Activated CD4-positive, alpha-beta T cell treated with anti-CD3 and anti-CD28 coated beads, Interleukin-2, amount 10 ng/mL, durations not matched to agents 24 days and 14 days (primary cell): ENCODE results near the gene NPRL2. TPM values are rescaled to one million over a fixed set of nuclear protein-coding genes. Genes with fewer than 3 reads are reported as not detected.

Experiments used
- DNase-seq: peaks from one replicate; pipeline ENCODE4 v3.0.0; 2022
- H3K27ac Mint-ChIP-seq: one replicate; pipeline ENCODE4 v1.8.0; 2022; ENCODE audit warnings: mild to moderate bottlenecking, mixed read lengths
- H3K27me3 Mint-ChIP-seq: one replicate; pipeline ENCODE4 v1.8.0; 2022; ENCODE audit warnings: mixed read lengths
- H3K36me3 Mint-ChIP-seq: one replicate; pipeline ENCODE4 v1.8.0; 2022; ENCODE audit warnings: low read depth, mild to moderate bottlenecking, mixed read lengths
- H3K4me1 Mint-ChIP-seq: one replicate; pipeline ENCODE4 v1.8.0; 2021; ENCODE audit warnings: mixed read lengths
- H3K4me3 Mint-ChIP-seq: one replicate; pipeline ENCODE4 v1.8.0; 2022; ENCODE audit warnings: mild to moderate bottlenecking, moderate library complexity, mixed read lengths
- H3K9me3 Mint-ChIP-seq: one replicate; pipeline ENCODE4 v1.8.0; 2021; ENCODE audit warnings: mixed read lengths
- intact Hi-C: fragments of 100-400 bp; cut with micrococcal nuclease; formaldehyde crosslinking; loops from one replicate; pipeline ENCODE4 v1.15.1; 2023
- total RNA-seq: library from RNA; stranded (reverse); gene quantifications from 2 replicates; pipeline ENCODE4 v1.2.3, GENCODE V29; 2022

Gene NPRL2
- total RNA-seq, 1 donor from 2014 or later = 43.0 TPM

DNA sequence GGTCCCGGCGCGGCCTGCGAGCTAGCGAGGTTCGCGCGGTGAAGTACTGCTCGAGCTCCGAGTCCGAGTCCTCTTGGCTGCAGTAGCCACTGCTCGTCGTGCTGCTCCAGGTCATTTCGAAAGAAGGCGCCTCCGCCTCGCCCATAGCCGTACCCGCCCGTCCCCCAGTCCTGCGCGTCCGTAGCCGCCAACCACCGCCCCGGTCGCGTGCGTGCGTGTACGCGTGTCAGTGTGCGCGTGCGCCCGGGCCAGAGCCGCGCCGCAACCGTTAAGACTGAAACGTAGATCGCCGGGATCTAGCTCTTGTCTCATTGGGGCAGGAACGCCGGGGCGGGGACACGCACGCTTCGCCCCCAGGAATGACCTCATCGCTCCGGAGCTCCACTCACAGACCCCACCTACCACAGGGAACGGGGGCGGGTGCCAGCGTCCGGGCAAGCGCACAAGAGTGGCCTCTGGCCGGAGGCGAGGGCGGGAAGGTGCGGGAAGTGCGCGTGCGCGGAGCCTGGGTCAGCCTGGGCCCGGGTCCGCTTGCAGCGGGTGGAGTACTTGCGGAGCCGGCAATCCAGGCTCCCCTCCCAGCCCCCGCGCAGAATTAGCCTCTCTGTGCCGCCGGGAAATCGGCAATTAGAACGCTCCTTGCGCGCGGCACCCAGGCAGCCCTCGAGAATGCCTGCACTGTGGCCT is 13.3 kb downstream of the NPRL2 start:
- peak; percentile 99 for DNase-seq
- H3K27me3 Mint-ChIP-seq = no peaks in the 10 kb centered on the region
- peak overlapping the region; percentile 85 for H3K4me3 Mint-ChIP-seq
- intact Hi-C loops = loop anchor here (1.0 to 5.0 kb wide), 8 partner anchors 9 to 275 kb away; partner anchors contain the start of genes C3orf18, CISH, GNAI2 and HEMK1
- H3K9me3 Mint-ChIP-seq = no peaks in the 10 kb centered on the region
- peak overlapping the region; percentile 99 for H3K27ac Mint-ChIP-seq
- H3K4me1 Mint-ChIP-seq = peaks cover 54% of the 10 kb centered on the region
- peaks cover 43% of the 10 kb centered on the region for H3K36me3 Mint-ChIP-seq

GRCh38 chr3:50336452-50337174 is 14.0 kb downstream of the NPRL2 start:
- H3K36me3 Mint-ChIP-seq = peaks cover 48% of the 10 kb centered on the region
- H3K4me1 Mint-ChIP-seq = peaks cover 53% of the 10 kb centered on the region
- H3K9me3 Mint-ChIP-seq = no peaks in the 10 kb centered on the region
- peak overlapping the region; percentile 85 for H3K4me3 Mint-ChIP-seq
- intact Hi-C loops = loop anchor here (1.0 to 5.0 kb wide), 8 partner anchors 8 to 276 kb away; partner anchors contain the start of genes C3orf18, CISH, GNAI2 and HEMK1
- no peaks in the 10 kb centered on the region for H3K27me3 Mint-ChIP-seq
- no peak for DNase-seq
- H3K27ac Mint-ChIP-seq = peak overlapping the region; percentile 99

- Mint-ChIP-seq H3K4me3 (peak overlapping the region; percentile 71), H3K4me1 (peaks cover 43% of the 10 kb centered on the region), H3K36me3 (peaks cover 65% of the 10 kb centered on the region), H3K27me3 (no peaks in the 10 kb centered on the region), H3K9me3 (no peaks in the 10 kb centered on the region), H3K27ac (peak overlapping the region; percentile 87)
- intact Hi-C loops = loop anchor here (5.0 kb wide), 3 partner anchors 97 to 278 kb away; partner anchors contain the start of genes C3orf18, CISH, GNAI2 and HEMK1
- DNase-seq = no peak
These were observed 16.1 kb downstream of the NPRL2 start for GRCh38 chr3:50334339-50335075.

GRCh38 chr3:50333744-50334328 is 16.7 kb downstream of the NPRL2 start:
- H3K36me3 Mint-ChIP-seq = peaks cover 61% of the 10 kb centered on the region
- peak overlapping the region; percentile 71 for H3K4me3 Mint-ChIP-seq
- DNase-seq = no peak
- intact Hi-C loops = no loop called here
- peak overlapping the region; percentile 87 for H3K27ac Mint-ChIP-seq
- no peaks in the 10 kb centered on the region for H3K27me3 Mint-ChIP-seq
- peaks cover 38% of the 10 kb centered on the region for H3K4me1 Mint-ChIP-seq
- no peaks in the 10 kb centered on the region for H3K9me3 Mint-ChIP-seq

- no peak for DNase-seq
- H3K27ac Mint-ChIP-seq = no peak overlapping the region
- no peak overlapping the region for H3K4me3 Mint-ChIP-seq
- no peaks in the 10 kb centered on the region for H3K27me3 Mint-ChIP-seq
- intact Hi-C loops = no loop called here
- H3K36me3 Mint-ChIP-seq = peaks cover 55% of the 10 kb centered on the region
- no peaks in the 10 kb centered on the region for H3K9me3 Mint-ChIP-seq
- peaks cover 35% of the 10 kb centered on the region for H3K4me1 Mint-ChIP-seq
These were observed 19.1 kb downstream of the NPRL2 start for GRCh38 chr3:50331364-50331907.

GRCh38 chr3:50330330-50330729 is 20.2 kb downstream of the NPRL2 start:
- H3K4me3 Mint-ChIP-seq = no peak overlapping the region
- no peak overlapping the region for H3K27ac Mint-ChIP-seq
- H3K9me3 Mint-ChIP-seq = no peaks in the 10 kb centered on the region
- intact Hi-C loops = no loop called here
- peaks cover 29% of the 10 kb centered on the region for H3K4me1 Mint-ChIP-seq
- peaks cover 48% of the 10 kb centered on the region for H3K36me3 Mint-ChIP-seq
- no peaks in the 10 kb centered on the region for H3K27me3 Mint-ChIP-seq
- no peak for DNase-seq

GRCh38 chr3:50327943-50328691 is 22.5 kb downstream of the NPRL2 start, which contains the start of gene TUSC2:
Gene TUSC2 (minus strand): TSS chr3:50328223. CDS start chr3:50328099, 124 bp downstream.
- peaks cover 16% of the 10 kb centered on the region for H3K4me1 Mint-ChIP-seq
- peak within 1 kb of the TSS; percentile 84 for H3K4me3 Mint-ChIP-seq
- peaks cover 40% of the 10 kb centered on the region for H3K36me3 Mint-ChIP-seq
- intact Hi-C loops = loop anchor here (1.0 to 10.0 kb wide), 3 partner anchors 9 to 1853 kb away; partner anchors contain the start of gene IFRD2
- H3K27ac Mint-ChIP-seq = peak within 1 kb of the TSS; percentile 77
- H3K27me3 Mint-ChIP-seq = no peaks in the 10 kb centered on the region
- no peaks in the 10 kb centered on the region for H3K9me3 Mint-ChIP-seq
- peak; percentile 99 for DNase-seq

DNA sequence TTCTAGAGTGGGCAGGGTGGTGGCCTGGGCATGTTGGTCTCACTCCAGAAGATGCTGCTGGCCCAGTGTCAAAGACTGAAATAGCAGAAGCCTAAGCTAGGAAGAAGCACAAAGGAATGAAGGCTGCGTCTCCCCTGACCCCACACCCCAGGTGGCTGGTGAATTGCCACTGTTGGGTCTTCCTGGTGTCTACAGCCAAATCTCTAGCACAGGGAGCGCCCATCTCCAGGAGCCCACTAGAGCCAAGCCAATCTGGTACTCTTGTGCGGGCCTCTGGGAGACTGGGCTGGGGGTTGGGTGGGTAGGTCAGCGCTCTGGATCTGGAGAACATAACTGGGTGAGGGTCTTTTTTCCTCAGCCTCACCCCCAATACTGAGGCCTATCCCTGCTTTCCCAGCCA is 23.4 kb downstream of the NPRL2 start:
- Mint-ChIP-seq H3K4me3 (peak overlapping the region; percentile 84), H3K27me3 (no peaks in the 10 kb centered on the region), H3K4me1 (peaks cover 17% of the 10 kb centered on the region), H3K9me3 (no peaks in the 10 kb centered on the region), H3K27ac (peak overlapping the region; percentile 75), H3K36me3 (peaks cover 38% of the 10 kb centered on the region)
- peak; percentile 60 for DNase-seq
- intact Hi-C loops = loop anchor here (10.0 kb wide), 1 partner anchor 1852 kb away; no protein-coding TSS in a partner anchor

DNA sequence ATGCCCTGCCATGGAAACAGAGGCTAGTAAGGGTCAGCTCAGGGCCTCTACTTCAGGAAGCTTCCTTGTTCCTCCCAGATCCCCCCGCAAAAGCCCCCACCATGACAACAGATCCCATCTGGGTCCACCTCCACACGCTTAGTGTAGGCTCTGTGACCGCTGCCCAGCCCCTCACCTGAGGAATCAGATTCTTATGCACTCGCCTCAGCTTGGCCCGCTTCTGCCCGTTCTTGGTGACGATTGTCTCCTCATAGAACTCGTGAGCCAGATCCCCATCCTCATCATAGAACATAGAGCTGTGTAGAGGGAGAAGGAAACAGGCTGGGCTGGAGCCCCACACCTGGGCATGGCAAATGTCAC is 24.4 kb downstream of the NPRL2 start:
- Mint-ChIP-seq H3K36me3 (peaks cover 31% of the 10 kb centered on the region), H3K27ac (no peak overlapping the region), H3K27me3 (no peaks in the 10 kb centered on the region), H3K4me3 (peak overlapping the region; percentile 84), H3K4me1 (peaks cover 17% of the 10 kb centered on the region), H3K9me3 (no peaks in the 10 kb centered on the region)
- intact Hi-C loops = loop anchor here (10.0 kb wide), 1 partner anchor 1851 kb away; no protein-coding TSS in a partner anchor
- DNase-seq = peak; percentile 57

GRCh38 chr3:50325497-50326181 is 24.9 kb downstream of the NPRL2 start:
- no peak for DNase-seq
- peaks cover 18% of the 10 kb centered on the region for H3K4me1 Mint-ChIP-seq
- H3K9me3 Mint-ChIP-seq = no peaks in the 10 kb centered on the region
- H3K4me3 Mint-ChIP-seq = no peak overlapping the region
- H3K27ac Mint-ChIP-seq = no peak overlapping the region
- intact Hi-C loops = loop anchor here (2.0 to 10.0 kb wide), 2 partner anchors 133 to 1851 kb away; no protein-coding TSS in a partner anchor
- no peaks in the 10 kb centered on the region for H3K27me3 Mint-ChIP-seq
- peaks cover 26% of the 10 kb centered on the region for H3K36me3 Mint-ChIP-seq

- no peak for DNase-seq
- intact Hi-C loops = loop anchor here (2.0 to 10.0 kb wide), 2 partner anchors 132 to 1850 kb away; no protein-coding TSS in a partner anchor
- Mint-ChIP-seq H3K27me3 (no peaks in the 10 kb centered on the region), H3K36me3 (peaks cover 20% of the 10 kb centered on the region), H3K9me3 (no peaks in the 10 kb centered on the region), H3K4me1 (peaks cover 23% of the 10 kb centered on the region), H3K27ac (no peak overlapping the region), H3K4me3 (no peak overlapping the region)
These were observed 25.5 kb downstream of the NPRL2 start for GRCh38 chr3:50325113-50325480.
